HG03196 (cell line): ENCODE data around the gene NOTO.
A peak's percentile ranks its signal among the peaks of the same experiment; 100 is the strongest.
"Not testable (repeated sequence)": the region's sequence is repeated elsewhere in the genome, so short reads cannot be mapped to it uniquely, and the experiment has no call there.

Experiments
- ATAC-seq: cut with Tn5 transposase; IDR thresholded peaks from one replicate; pipeline ENCODE4 v1.9.1; 2021; ENCODE audit not compliant: unreplicated experiment

The NOTO gene

GRCh38 chr2:73197579-73197978 lies 4.8 kb upstream of the NOTO start:
- ATAC-seq: no peak

DNA sequence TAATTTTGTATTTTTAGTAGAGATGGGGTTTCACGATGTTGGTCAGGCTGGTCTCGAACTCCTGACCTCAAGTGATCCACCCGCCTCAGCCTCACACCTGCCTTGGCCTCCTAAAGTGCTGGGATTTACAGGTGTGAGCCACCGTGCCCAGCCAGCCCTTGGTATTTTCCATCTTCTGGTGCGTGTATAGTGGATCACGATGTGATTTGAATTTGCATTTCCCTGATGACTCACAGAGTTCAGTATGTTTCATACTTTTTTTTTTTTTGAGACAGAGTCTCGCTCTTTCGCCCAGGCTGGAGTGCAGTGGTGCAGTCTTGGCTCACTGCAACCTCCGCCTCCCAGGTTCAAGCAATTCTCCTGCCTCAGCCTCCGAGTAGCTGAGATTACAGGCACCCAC lies 2.1 kb upstream of the NOTO start:
- not testable (repeated sequence) for ATAC-seq

DNA sequence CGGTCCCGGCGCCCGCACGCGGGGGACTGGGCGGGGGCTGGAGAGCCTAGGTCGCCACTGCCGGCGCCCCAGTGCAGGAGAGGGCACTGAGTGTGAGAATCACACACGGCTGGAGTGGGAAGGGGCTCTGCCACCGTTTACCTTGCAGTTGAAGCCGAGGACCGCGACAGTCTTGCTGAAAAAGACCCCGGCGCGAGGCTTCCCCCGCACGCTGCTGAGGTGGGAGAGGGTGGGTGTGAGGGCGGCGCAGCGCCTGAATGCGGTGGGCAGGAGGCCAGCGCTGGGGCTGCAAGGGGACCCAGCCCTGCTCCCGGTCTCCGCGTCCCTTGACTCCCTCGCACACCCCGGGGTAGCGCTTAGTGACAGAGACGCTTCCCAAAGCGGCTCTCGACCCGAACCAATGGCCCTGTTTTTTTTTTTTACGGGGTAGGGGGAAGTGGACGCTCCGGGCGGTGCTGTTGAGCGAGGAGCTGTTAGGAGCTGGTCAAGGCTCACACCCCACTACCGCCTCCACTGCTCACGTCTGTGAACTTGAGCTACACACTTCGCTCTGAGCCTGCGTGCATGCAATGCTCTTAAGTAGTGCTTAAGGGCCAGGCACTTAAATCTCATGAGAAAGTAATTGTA lies 794 bp downstream of the NOTO start:
- ATAC-seq: no peak

GRCh38 chr2:73205611-73206010 lies 3.2 kb downstream of the NOTO start:
- no peak for ATAC-seq

DNA sequence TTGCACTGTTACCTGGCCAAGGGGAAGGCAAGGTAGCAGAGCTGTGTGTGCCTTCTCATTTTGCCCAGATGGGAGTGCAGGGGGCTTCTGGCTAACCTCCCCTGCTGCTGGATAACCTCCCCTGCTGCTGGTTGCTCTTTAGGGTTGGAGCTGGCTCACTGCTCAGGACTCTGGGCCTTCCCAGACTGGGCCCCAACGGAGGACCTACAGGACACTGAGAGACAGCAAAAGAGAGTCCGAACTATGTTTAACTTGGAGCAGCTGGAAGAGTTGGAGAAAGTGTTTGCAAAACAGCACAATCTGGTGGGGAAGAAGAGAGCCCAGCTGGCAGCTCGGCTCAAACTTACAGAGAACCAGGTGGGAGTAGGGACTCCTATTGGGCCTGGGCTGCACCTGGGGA lies 5.9 kb downstream of the NOTO start:
- no peak for ATAC-seq

DNA sequence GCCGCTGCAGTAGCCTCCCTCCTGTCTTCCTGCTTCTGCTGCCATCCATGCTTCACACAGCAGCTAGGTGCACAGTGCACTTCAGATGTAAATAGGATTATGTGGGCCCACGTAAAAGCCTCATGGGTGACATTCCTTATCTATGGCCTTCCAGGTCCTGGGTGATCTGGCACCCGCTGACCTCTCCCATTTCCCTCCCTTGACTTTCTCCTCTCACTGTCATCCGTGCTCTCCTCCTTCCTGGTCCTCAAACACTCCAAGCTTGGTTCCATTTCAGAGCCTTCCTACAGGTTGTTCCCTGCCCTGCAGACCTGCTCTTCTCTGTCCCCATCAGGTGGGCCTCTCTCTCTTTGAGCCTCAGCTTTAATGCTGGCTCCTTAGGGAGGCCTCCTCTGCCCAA lies 7.6 kb downstream of the NOTO start:
- ATAC-seq: no peak

GRCh38 chr2:73210696-73211095 lies 8.3 kb downstream of the NOTO start:
- ATAC-seq: no peak

DNA sequence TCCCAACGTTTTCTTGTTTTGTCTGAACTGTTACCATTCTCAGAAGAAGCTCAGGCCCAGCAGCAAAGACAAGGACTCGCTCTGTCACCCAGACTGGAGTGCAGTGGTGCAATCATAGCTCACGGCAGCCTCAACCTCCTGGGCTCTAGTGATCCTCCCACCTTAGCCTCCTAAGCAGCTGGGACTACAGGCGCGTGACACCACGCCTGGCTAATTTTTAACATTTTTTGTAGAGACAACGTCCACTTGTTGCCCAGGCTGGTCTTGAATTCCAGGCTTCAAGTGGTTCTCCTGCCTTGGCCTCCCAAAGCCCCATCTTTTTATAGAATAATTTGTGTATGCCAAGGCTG lies 9.7 kb downstream of the NOTO start:
- ATAC-seq: no peak

DNA sequence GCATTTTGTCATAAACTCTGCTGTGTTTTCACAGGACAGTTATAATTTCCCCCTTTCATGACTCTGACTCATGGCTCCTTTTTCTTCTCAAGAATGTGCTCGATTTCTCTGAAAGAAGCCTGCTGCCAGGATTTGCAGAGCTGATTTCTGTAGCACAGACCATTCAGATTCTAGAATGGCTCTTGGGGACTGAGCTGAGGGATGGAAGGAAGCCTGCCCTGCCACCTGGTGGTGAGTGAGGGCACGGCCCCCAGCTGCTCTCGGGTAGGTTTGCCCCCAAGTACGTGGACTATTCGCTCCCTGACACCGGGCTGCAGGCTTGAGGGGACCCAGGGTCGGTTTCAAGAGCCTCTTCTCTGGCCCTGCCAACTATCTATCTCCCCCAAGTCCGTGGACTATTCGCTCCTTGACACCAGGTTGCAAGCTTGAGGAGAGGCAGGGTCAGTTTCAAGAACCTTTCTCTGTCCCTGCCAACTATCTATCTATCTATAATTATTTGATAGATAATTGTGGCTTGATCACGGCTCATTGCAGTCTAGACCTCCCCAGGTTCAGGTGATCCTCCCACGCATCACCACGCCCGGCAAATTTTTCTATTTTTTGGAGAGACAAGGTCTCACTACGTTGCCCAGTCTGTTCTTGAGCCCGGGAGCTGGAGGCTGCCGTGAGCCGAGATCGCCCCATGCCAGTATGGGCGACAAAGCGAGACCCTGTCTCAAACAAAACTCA lies 10.2 kb downstream of the NOTO start:
- ATAC-seq: peak; percentile 55

- ATAC-seq: peak; percentile 92
These were observed 12.0 kb downstream of the NOTO start, which contains the start of gene SMYD5 for GRCh38 chr2:73214120-73215035. Gene SMYD5 (plus strand): TSS chr2:73214245. CDS start chr2:73214267, 22 bp downstream.

- no peak for ATAC-seq
These were observed 12.9 kb downstream of the NOTO start for GRCh38 chr2:73215254-73215653.

- no peak for ATAC-seq
These were observed 14.8 kb downstream of the NOTO start for GRCh38 chr2:73217160-73217559.

DNA sequence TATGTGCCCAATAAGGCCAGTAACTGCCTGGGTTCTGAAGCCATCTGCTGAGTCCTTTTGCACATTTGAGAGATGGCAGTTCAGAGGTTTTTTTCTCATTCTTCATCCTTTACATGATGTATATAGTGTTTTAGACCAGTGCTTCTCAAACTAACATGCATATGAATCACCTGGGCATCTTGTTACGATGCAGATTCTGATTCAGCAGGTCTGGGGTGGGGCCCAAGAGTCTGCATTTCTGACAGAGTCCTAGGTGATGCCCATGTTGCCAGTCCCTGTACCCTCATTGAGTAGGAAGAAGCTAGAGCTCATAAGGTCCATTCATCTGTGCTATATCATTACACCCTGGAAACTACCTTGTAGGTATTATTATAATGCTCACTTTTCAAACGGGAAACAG lies 15.5 kb downstream of the NOTO start:
- ATAC-seq: no peak

DNA sequence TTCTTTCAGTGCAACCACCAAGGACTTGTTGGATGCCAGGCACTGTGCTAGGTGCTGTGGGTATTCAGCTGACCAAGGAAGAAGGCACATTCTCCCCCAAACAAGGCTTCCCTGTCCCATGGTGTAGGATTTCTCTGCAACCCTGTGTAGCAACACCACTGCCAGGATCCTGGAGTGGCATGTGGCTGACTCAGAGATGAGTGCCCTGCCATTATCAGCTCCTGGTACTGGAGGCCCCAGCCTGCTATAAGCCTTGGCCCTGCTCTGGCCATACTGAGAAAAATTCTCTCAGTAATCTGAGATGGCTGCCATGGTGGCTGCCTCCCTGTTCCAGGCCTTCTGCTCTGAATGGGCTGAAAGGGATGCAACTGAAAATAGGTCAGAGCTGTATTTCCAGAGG lies 15.9 kb downstream of the NOTO start:
- no peak for ATAC-seq

DNA sequence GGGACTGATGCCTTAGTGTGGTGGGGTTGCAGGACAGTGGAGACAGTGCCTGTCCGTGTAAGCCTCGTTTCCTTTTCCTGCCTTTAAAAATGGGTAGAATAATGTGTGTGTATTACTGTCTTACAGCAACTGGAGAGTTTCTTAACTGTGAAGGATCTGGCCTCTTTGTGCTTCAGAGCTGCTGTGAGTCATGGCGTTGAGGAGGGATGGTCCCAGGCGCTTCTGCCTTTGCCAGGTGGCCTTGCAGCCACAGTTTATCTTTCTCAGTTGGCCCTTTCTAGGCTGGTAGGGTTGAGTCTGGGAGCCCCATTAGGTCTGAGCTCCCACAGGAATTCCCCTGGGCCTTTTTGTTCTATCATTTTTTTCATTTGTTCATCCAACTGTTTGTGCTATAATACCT lies 21.4 kb downstream of the NOTO start:
- ATAC-seq: no peak

GRCh38 chr2:73225513-73226360 lies 23.4 kb downstream of the NOTO start:
- ATAC-seq: no peak

DNA sequence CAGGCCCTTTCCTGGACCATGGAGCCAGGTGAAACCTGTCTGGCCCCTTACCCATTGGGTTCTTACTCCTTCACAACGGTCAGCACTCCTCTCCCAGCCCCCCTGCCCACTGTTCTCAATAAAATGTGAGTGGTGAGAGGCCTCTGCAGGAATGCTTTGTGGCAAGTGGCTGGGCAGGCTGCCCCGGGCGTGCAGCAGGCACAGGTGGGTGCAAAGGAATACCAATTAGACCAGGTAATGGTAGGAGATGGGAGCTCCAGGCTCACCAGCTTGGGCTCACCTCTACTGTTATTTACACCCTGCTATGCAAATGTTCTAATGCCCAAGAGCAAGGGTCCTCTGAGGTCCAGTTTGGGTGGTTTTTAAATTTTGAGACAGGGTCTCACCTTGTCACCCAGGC lies 24.7 kb downstream of the NOTO start:
- no peak for ATAC-seq

DNA sequence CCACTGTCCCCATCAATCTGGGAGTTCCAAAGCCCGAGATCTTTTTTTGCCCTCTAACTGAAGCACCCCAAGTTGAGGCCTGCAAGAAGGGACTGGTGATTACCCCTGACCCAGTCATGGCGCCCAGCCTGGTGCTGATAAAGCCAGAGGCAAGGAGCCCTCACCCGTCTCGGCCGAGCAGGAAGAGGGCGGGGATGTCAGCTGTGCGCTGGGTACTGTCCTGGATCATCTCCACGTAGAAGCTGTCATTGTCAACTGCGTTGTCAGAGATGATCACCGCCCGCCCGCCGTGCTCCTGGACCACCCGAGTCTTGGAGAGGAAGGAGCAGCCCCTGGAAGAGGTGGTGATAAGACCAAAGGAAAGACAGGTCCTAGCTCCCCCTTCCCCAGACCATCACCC lies 26.3 kb downstream of the NOTO start:
- no peak for ATAC-seq

GRCh38 chr2:73232403-73233153 lies 30.2 kb downstream of the NOTO start:
- peak; percentile 13 for ATAC-seq
